HepG2 (cell line): ENCODE data around the gene ZDHHC16. TPM values are rescaled to one million over a fixed set of nuclear protein-coding genes. Genes with fewer than 3 reads are reported as not detected.

ENCODE experiments used
- ATF4 ChIP-seq, 2 experiments: fragments of 450-650 bp in 1 of 2; sonication (generic) in 1 of 2; formaldehyde crosslinking; IDR thresholded peaks; 2 replicates each; pipeline versions ENCODE4 v1.5.0 to v1.8.0; 2020 to 2022; ENCODE audit warnings: mild to moderate bottlenecking in 1 of 2, missing genetic modification reagents in 1 of 2
- ATF7-NPFF ChIP-seq: sonication (generic); formaldehyde crosslinking; IDR thresholded peaks from 2 replicates; pipeline ENCODE4 v1.8.1; 2023; ENCODE audit warnings: mild to moderate bottlenecking, low read depth, missing genetic modification reagents, moderate library complexity
- ELF1 ChIP-seq: sonication (generic); formaldehyde crosslinking; IDR thresholded peaks from 2 replicates; pipeline ENCODE4 v1.4.0; 2020; ENCODE audit warnings: missing genetic modification reagents
- ELK4 ChIP-seq: sonication (generic); formaldehyde crosslinking; IDR thresholded peaks from 2 replicates; pipeline ENCODE4 v1.9.0; 2021; ENCODE audit warnings: missing genetic modification reagents, borderline replicate concordance
- GABPA ChIP-seq, 2 experiments: IDR thresholded peaks; 2 replicates each; pipeline ENCODE4 v1.6.1; 2011 to 2016; ENCODE audit warnings: low read depth in 2 of 2, low read length in 1 of 2, missing biosample characterization in 1 of 2, missing genetic modification characterization in 1 of 2
- GATAD1 ChIP-seq: IDR thresholded peaks from 2 replicates; pipeline ENCODE4 v1.6.1; 2016; ENCODE audit warnings: missing genetic modification reagents, missing compliant biosample characterization
- HOXA9 ChIP-seq: sonication (generic); formaldehyde crosslinking; IDR thresholded peaks from 2 replicates; pipeline ENCODE4 v1.8.1; 2022; ENCODE audit warnings: missing genetic modification reagents, mild to moderate bottlenecking, moderate library complexity, borderline replicate concordance
- MTERF4 ChIP-seq: sonication (generic); formaldehyde crosslinking; IDR thresholded peaks from 2 replicates; pipeline ENCODE4 v1.8.0; 2023; ENCODE audit warnings: mild to moderate bottlenecking, missing genetic modification reagents
- NCOA2 ChIP-seq: sonication (generic); formaldehyde crosslinking; IDR thresholded peaks from 2 replicates; pipeline ENCODE4 v1.8.0; 2022; ENCODE audit warnings: inconsistent platforms
- PHF20 ChIP-seq: sonication (generic); formaldehyde crosslinking; IDR thresholded peaks from 2 replicates; pipeline ENCODE4 v1.5.0; 2020; ENCODE audit warnings: mild to moderate bottlenecking, missing genetic modification reagents
- ZNF143 ChIP-seq: sonication (generic); formaldehyde crosslinking; IDR thresholded peaks from 2 replicates; pipeline ENCODE4 v1.4.0; 2020; ENCODE audit warnings: missing genetic modification reagents
- ZNF251 ChIP-seq: sonication (generic); formaldehyde crosslinking; IDR thresholded peaks from 2 replicates; pipeline ENCODE4 v1.9.0; 2021; ENCODE audit warnings: mild to moderate bottlenecking, missing genetic modification reagents
- ZNF432 ChIP-seq: sonication (generic); formaldehyde crosslinking; IDR thresholded peaks from 2 replicates; pipeline ENCODE4 v1.5.0; 2020; ENCODE audit warnings: missing genetic modification reagents, mild to moderate bottlenecking, borderline replicate concordance
- ZNF510 ChIP-seq: sonication (generic); formaldehyde crosslinking; IDR thresholded peaks from 2 replicates; pipeline ENCODE4 v1.4.0; 2020; ENCODE audit warnings: low read depth, mild to moderate bottlenecking, missing genetic modification reagents
- ZNF691 ChIP-seq: sonication (generic); formaldehyde crosslinking; IDR thresholded peaks from 2 replicates; pipeline ENCODE4 v1.4.0; 2020; ENCODE audit warnings: missing genetic modification reagents, low read depth, mild to moderate bottlenecking, borderline replicate concordance
- ZNF746 ChIP-seq: sonication (generic); formaldehyde crosslinking; IDR thresholded peaks from 2 replicates; pipeline ENCODE4 v1.8.0; 2022; ENCODE audit warnings: mild to moderate bottlenecking, missing genetic modification reagents
- ZNF879 ChIP-seq: sonication (generic); formaldehyde crosslinking; IDR thresholded peaks from 2 replicates; pipeline ENCODE4 v1.8.1; 2023; ENCODE audit warnings: missing genetic modification reagents
- polyA plus RNA-seq, 8 experiments: library from polyadenylated mRNA; depleted of rRNA in 3 of 8; stranded (reverse) in 7 of 8; unstranded in 1 of 8; fragments of >200 nt; fragmentation: Illumina TruSeq in 4 of 8; extraction: Trizol in 4 of 8; gene quantifications; 2 replicates each; pipeline versions ENCODE4 v1.2.1 to v1.2.3, GENCODE V29; 2011 to 2016; ENCODE audit warnings: low read depth in 4 of 8, missing spikeins in 1 of 8, mixed read lengths in 1 of 8; ENCODE audit not compliant: insufficient read depth in 1 of 8
- total RNA-seq, 5 experiments: library from RNA; depleted of rRNA; stranded (reverse); fragments of >200 nt; fragmentation: Illumina TruSeq; extraction: Trizol; gene quantifications; 2 replicates each; pipeline ENCODE4 v1.2.3, GENCODE V29; 2016; ENCODE audit warnings: low read depth in 1 of 5
- TF ChIP-seq, protein P1 (sequence below): IDR thresholded peaks from 2 replicates; pipeline ENCODE4 v1.6.1; 2016; ENCODE audit warnings: mild to moderate bottlenecking, missing biosample characterization, missing genetic modification reagents
- TF ChIP-seq, protein P2 (sequence below), 2 experiments: sonication (generic) in 1 of 2; formaldehyde crosslinking in 1 of 2; IDR thresholded peaks; 2 replicates each; pipeline versions ENCODE4 v1.4.0 to v1.6.1; 2016 to 2020; ENCODE audit warnings: borderline replicate concordance in 1 of 2, low read depth in 1 of 2, mild to moderate bottlenecking in 1 of 2, missing genetic modification reagents in 1 of 2

Gene ZDHHC16
- total and polyA plus RNA-seq, 2 of the 13 experiments (the other 11 are each of a cell fraction or from before 2014, with no cell fraction given): 40.8 to 41.8 TPM

DNA sequence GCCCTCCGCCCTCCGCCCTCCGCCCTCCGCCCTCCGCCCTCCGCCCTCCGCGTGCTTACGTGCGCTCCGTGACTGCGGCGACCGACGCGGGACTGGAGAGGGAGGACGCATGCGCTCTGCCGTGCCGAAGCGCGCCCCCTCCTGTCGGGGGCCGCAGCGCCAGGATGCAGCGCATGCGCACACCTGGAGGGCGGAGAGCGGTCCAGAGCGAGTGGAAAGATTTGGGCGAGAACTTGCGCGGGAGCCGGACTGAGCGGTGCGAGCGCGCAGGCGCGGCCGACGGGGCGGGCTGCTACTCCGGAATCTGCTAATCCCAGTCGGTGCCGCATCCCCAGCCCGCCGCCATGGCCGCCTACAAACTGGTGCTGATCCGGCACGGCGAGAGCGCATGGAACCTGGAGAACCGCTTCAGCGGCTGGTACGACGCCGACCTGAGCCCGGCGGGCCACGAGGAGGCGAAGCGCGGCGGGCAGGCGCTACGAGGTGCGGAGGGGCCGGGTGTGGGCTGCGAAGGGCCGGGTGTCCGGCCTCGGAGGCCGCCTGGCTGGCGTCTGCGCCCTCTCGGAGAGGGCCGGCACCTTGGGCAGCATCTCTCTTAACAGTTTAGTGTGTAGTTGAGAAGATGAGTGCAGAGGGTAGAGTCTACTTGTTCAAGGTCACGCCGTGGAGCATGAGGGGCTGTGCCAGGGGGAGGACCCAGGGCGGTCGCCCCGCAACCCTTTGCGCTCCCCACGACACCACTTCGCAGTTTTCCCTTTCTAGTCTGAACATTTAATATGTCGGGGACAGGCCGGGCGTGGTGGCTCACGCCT lies 19.8 kb upstream of the ZDHHC16 start, which contains the start of gene PGAM1 (continued):
- TF ChIP-seq ATF7-NPFF (peak; percentile 89), NCOA2 (CRISPR knock-in tag) (no peak), GABPA (IDR thresholded peaks at IDR 0.05; ENCODE audit: low read depth, low read length) (no peak), GABPA (CRISPR knock-in tag; IDR thresholded peaks at IDR 0.05; ENCODE audit: low read depth) (no peak), ZNF432 (CRISPR knock-in tag) (no peak), ZNF879 (no peak), ATF4 (CRISPR knock-in tag; IDR thresholded peaks at IDR 0.05) (0 out of 4 replicates have a peak, but pooled peaks of 1 of the 2 experiments have one; percentile 53), HOXA9 (CRISPR knock-in tag) (no peak), ELK4 (CRISPR knock-in tag) (no peak), GATAD1 (CRISPR knock-in tag) (peak; percentile 78), ELF1 (CRISPR knock-in tag) (0 out of 2 replicates have a peak, but pooled peaks have one; percentile 34), ZNF746 (CRISPR knock-in tag) (no peak), ZNF251 (no peak), MTERF4 (CRISPR knock-in tag) (no peak), ZNF510 (CRISPR knock-in tag) (no peak), ZNF143 (CRISPR knock-in tag) (no peak), ZNF691 (CRISPR knock-in tag) (no peak), PHF20 (peak; percentile 52)
- TF ChIP-seq, protein P1, sequence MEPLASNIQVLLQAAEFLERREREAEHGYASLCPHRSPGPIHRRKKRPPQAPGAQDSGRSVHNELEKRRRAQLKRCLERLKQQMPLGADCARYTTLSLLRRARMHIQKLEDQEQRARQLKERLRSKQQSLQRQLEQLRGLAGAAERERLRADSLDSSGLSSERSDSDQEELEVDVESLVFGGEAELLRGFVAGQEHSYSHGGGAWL (CRISPR knock-in tag): peak; percentile 78
- TF ChIP-seq, protein P2, sequence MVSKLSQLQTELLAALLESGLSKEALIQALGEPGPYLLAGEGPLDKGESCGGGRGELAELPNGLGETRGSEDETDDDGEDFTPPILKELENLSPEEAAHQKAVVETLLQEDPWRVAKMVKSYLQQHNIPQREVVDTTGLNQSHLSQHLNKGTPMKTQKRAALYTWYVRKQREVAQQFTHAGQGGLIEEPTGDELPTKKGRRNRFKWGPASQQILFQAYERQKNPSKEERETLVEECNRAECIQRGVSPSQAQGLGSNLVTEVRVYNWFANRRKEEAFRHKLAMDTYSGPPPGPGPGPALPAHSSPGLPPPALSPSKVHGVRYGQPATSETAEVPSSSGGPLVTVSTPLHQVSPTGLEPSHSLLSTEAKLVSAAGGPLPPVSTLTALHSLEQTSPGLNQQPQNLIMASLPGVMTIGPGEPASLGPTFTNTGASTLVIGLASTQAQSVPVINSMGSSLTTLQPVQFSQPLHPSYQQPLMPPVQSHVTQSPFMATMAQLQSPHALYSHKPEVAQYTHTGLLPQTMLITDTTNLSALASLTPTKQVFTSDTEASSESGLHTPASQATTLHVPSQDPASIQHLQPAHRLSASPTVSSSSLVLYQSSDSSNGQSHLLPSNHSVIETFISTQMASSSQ (IDR thresholded peaks at IDR 0.05; ENCODE audit: low read depth): no peak
- TF ChIP-seq, protein P2 (CRISPR knock-in tag; IDR thresholded peaks at IDR 0.05; ENCODE audit: borderline replicate concordance): peak; percentile 34; the same call in 1 of the 2 replicates
